Ascending aorta (tissue), 2 donors: ENCODE data around the gene C10orf90. TPM values are rescaled to one million over a fixed set of nuclear protein-coding genes. Genes with fewer than 3 reads are reported as not detected.

Experiments
- DNase-seq, 2 donors: peaks; one replicate each; pipeline ENCODE4 v3.0.0-alpha.2; 2019; ENCODE audit warnings: low spot score in 2 of 2
- H3K27ac ChIP-seq, 2 donors: fragments of 200-600 bp; sonication (generic); one replicate each; pipeline ENCODE4 v1.5.1; 2016 to 2017; ENCODE audit warnings: mild to moderate bottlenecking in 1 of 2
- H3K27me3 ChIP-seq: fragments of 200-600 bp; sonication (generic); one replicate; pipeline ENCODE4 v1.5.1; 2017
- H3K36me3 ChIP-seq, 2 donors: fragments of 200-600 bp; sonication (generic); one replicate each; pipeline ENCODE4 v1.5.1; 2016
- H3K4me1 ChIP-seq, 2 donors: fragments of 200-600 bp; sonication (generic); one replicate each; pipeline ENCODE4 v1.5.1; 2016 to 2017; ENCODE audit warnings: mild to moderate bottlenecking in 1 of 2
- H3K4me3 ChIP-seq, 2 donors: fragments of 200-600 bp; sonication (generic); one replicate each; pipeline ENCODE4 v1.5.1; 2016 to 2017; ENCODE audit warnings: mild to moderate bottlenecking in 1 of 2
- H3K9me3 ChIP-seq, 2 donors: fragments of 200-600 bp; sonication (generic); one replicate each; pipeline ENCODE4 v1.5.1; 2016
- intact Hi-C: fragments of 100-400 bp; cut with DNase I; formaldehyde crosslinking; loops from one replicate; pipeline ENCODE4 v1.15.1; 2023
- total RNA-seq: library from RNA; depleted of rRNA; stranded (reverse); fragments of >200 nt; gene quantifications from one replicate; pipeline ENCODE4 v1.1.0, GENCODE V29; 2016
- TF ChIP-seq, protein P1 (sequence below), 3 experiments: fragments of 200-600 bp in 2 of 3; fragments of 450-650 bp in 1 of 3; sonication (generic) in 2 of 3; IDR thresholded peaks; one replicate each; pipeline ENCODE4 v1.5.1; 2016 to 2019; ENCODE audit warnings: antibody characterized with exemption in 3 of 3, mild to moderate bottlenecking in 1 of 3, moderate library complexity in 1 of 3

Gene C10orf90, protein sequence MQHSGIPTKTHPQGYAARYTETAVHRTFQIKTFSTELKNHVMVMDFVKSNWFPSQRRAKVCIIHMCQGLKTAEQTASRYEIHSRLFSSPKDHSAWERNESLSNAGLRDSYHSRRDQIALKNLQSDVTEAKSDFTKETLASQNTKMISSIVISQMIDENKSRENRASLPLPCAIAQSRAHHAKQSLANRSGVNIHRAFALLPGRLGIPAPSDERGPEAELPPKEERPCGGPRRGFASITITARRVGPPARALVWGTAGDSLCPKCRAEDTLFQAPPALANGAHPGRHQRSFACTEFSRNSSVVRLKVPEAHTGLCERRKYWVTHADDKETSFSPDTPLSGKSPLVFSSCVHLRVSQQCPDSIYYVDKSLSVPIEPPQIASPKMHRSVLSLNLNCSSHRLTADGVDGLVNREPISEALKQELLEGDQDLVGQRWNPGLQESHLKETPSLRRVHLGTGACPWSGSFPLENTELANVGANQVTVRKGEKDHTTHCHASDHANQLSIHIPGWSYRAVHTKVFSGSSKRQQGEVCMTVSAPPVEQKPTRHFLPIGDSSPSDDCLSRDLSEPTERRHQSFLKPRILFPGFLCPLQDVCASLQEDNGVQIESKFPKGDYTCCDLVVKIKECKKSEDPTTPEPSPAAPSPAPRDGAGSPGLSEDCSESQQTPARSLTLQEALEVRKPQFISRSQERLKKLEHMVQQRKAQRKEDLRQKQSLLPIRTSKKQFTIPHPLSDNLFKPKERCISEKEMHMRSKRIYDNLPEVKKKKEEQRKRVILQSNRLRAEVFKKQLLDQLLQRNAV
- total RNA-seq: not detected

DNA sequence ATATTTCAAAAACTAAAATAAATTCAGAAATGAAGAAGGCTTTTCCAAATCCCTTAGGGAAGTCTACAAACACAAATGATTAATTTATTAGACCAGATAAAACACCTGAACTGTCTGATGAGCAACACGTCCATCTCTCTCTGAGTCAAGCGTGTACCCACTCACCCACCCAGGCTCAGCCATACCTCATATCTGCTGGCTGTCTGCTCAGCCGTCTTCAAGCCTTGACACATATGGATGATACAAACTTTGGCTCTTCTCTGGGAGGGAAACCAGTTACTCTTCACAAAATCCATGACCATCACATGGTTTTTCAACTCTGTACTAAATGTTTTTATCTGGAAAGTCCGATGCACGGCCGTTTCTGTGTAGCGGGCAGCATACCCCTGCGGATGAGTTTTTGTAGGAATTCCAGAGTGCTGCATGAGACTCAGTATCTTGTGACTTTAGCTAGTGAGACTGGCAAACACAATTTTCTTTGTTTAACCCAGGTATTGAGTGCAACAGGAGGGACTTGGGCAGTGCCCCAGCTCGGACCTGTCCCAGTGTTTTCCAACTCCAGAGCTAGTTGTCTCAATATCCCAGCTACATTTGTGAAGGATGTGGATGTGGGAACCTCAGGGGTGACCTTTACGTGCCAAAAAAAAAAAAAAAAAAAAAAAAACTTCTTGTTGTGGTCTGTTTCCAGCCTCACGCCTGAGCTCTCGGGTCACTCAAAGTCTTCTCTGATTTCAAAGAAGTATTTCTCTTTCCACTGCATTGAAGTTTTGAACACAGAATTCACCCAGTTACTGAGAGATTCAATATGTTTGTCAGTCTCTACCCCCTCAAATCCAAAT, at the start of gene C10orf90:
Gene C10orf90, minus strand, starts transcription at position 638 of the 839 bp plus-strand sequence. Its CDS starts 213 bp downstream, at position 425.
- DNase-seq: no peak
- intact Hi-C loops: no loop called here
- no peaks in the 10 kb centered on the region for H3K4me1 ChIP-seq
- no peaks in the 10 kb centered on the region for H3K27me3 ChIP-seq
- H3K9me3 ChIP-seq: no peaks in the 10 kb centered on the region
- no peak within 1 kb of the TSS for H3K27ac ChIP-seq
- H3K36me3 ChIP-seq: no peaks in the 10 kb centered on the region
- no peak within 1 kb of the TSS for H3K4me3 ChIP-seq
- TF ChIP-seq, protein P1, sequence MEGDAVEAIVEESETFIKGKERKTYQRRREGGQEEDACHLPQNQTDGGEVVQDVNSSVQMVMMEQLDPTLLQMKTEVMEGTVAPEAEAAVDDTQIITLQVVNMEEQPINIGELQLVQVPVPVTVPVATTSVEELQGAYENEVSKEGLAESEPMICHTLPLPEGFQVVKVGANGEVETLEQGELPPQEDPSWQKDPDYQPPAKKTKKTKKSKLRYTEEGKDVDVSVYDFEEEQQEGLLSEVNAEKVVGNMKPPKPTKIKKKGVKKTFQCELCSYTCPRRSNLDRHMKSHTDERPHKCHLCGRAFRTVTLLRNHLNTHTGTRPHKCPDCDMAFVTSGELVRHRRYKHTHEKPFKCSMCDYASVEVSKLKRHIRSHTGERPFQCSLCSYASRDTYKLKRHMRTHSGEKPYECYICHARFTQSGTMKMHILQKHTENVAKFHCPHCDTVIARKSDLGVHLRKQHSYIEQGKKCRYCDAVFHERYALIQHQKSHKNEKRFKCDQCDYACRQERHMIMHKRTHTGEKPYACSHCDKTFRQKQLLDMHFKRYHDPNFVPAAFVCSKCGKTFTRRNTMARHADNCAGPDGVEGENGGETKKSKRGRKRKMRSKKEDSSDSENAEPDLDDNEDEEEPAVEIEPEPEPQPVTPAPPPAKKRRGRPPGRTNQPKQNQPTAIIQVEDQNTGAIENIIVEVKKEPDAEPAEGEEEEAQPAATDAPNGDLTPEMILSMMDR (IDR thresholded peaks at IDR 0.05): no peak

DNA sequence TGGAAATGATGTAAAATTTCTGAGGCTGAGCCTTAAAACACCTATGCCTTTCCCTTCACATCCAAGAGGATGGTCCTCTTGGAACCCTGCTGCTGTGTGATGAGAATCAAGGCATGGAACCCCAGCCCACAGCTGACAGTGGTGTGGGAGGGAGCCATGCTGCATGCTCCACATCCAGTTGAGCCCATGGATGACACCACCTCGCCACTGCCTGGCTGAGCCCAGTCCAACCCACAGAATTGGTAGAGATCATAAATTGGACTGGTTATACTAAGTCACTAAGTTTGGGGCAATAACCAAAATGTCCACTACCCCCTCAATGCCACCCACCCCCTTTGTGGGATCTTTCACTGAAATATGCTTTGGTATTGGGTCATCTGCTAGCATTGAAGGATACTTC, 45.9 kb upstream of the C10orf90 start:
- intact Hi-C loops: no loop called here
- Histone ChIP-seq H3K4me3 (no peak overlapping the region), H3K36me3 (no peaks in the 10 kb centered on the region), H3K9me3 (no peaks in the 10 kb centered on the region), H3K27me3 (no peaks in the 10 kb centered on the region), H3K4me1 (no peaks in the 10 kb centered on the region), H3K27ac (no peak overlapping the region)
- DNase-seq: no peak
- TF ChIP-seq, protein P1 (IDR thresholded peaks at IDR 0.05): no peak

DNA sequence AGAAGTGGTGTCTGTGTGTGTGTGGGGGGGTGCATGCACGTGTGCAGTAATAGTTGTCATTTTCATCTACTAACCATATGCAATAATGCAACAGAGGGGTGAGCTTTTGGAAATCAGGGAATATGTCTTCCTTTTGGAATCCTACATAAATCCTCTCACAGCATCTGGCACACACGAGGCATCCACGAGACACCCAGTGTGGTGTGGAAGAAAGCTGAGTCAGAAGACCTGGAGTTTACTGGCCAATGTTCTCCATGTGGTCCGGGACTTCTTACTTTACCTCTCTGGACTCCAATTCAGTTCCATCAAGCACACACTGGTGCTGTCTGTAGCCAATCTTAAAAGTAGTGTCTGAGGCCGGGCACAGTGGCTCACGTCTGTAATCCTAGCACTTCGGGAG, 43.1 kb upstream of the C10orf90 start:
- TF ChIP-seq, protein P1 (IDR thresholded peaks at IDR 0.05): no peak
- Histone ChIP-seq H3K27ac (no peak overlapping the region), H3K36me3 (no peaks in the 10 kb centered on the region), H3K27me3 (no peaks in the 10 kb centered on the region), H3K4me3 (no peak overlapping the region), H3K4me1 (no peaks in the 10 kb centered on the region), H3K9me3 (no peaks in the 10 kb centered on the region)
- no peak for DNase-seq
- intact Hi-C loops: no loop called here

DNA sequence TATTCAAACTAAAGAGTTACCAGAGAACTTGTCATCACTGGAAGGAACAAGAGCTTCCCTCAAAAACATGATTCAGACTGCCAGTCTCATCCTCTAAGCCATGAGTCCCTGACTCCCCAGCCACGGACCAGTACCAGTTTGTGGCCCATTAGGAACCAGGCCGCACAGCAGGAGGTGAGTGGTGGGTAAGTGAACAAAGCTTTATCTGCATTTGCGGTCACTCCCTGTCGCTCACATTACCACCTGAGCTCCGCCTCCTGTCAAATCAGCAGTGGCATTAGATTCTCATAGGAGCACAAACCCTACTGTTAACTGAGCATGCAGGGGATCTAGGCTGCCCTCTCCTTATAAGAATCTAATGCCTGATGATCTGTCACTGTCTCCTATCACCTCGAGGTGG, 42.2 kb upstream of the C10orf90 start:
- no peak for DNase-seq
- Histone ChIP-seq H3K36me3 (no peaks in the 10 kb centered on the region), H3K27me3 (no peaks in the 10 kb centered on the region), H3K4me3 (no peak overlapping the region), H3K27ac (no peak overlapping the region), H3K4me1 (no peaks in the 10 kb centered on the region), H3K9me3 (no peaks in the 10 kb centered on the region)
- intact Hi-C loops: no loop called here
- TF ChIP-seq, protein P1 (IDR thresholded peaks at IDR 0.05): no peak

DNA sequence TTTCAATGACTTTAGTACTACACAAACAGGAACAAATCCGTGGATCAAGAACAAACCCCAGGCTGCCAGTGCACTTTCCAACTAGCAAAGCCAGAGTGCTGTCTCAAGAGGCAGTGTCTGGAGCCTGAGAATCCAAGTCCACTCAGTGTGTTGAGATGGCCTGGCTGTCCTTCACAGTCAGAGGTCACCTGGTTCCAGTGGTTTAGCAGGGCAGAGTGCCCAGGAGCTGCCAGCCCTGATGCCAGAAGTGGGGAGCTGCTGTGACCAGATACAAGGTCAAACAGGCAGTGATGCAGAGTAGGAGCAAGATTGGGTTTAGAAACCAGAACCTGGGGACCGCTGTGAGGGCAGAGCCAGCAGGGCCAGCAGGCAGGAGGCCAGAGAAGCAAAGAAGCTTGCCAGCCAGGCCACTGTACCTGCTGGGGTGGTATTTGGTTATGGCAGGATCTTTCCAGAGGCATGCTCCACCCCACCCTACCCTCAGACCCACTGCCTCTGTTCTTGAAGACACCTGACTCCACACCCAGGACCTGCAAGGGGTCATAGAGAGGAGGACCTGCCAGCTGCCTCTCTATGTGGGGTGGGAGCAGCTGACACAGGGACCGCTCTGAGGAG, 35.6 kb upstream of the C10orf90 start:
- no peak overlapping the region for H3K27ac ChIP-seq
- no peaks in the 10 kb centered on the region for H3K4me1 ChIP-seq
- intact Hi-C loops: no loop called here
- no peak overlapping the region for H3K4me3 ChIP-seq
- no peaks in the 10 kb centered on the region for H3K27me3 ChIP-seq
- TF ChIP-seq, protein P1 (IDR thresholded peaks at IDR 0.05): no peak
- H3K36me3 ChIP-seq: no peaks in the 10 kb centered on the region
- no peak for DNase-seq
- H3K9me3 ChIP-seq: no peaks in the 10 kb centered on the region
